HepG2 (cell line): ENCODE results near the gene CTNND2. TPM values are rescaled to one million over a fixed set of nuclear protein-coding genes. Genes with fewer than 3 reads are reported as not detected.

Source experiments
- ATAC-seq: fragments of 200-7000 bp; cut with Tn5 transposase; 3 replicates; pipeline ENCODE4 v1.9.1; 2020; ENCODE audit warnings: mild to moderate bottlenecking, moderate library complexity
- BruUV-seq: library from RNA; stranded (reverse); fragments of 400-500 nt; replicated peaks from 2 replicates; lab custom pipeline; 2021; lab: Mats Ljungman, UMichigan
- CTCF ChIA-PET: fragments of 300-600 bp; formaldehyde crosslinking; extraction: SDS; loops from one replicate; lab custom pipeline; 2021; ENCODE audit warnings: low total read pairs, inconsistent platforms, low intra/inter-chr PET ratio; lab: Yijun Ruan, JAX
- POLR2A ChIA-PET: fragments of 350-600 bp; sonication (Branson Sonifier 250); formaldehyde crosslinking; loops from one replicate; lab custom pipeline; 2020; ENCODE audit warnings: antibody characterized with exemption, inconsistent platforms; lab: Yijun Ruan, JAX
- DNase-seq: peaks from one replicate; pipeline ENCODE4 v3.0.0-alpha.2; 2015; ENCODE audit warnings: low spot score
- FAIRE-seq: peaks from 3 replicates; lab custom pipeline; 2011; peaks lifted over from hg19 to GRCh38; lab: Jason Lieb, UNC
- H2AFZ ChIP-seq: one replicate; pipeline ENCODE4 v1.6.1; 2011; ENCODE audit warnings: low read length, inconsistent platforms
- H3K27ac ChIP-seq: fragments of 300-600 bp; 3 replicates; pipeline ENCODE4 v1.8.0; 2011; ENCODE audit warnings: mixed run types, mild to moderate bottlenecking, mixed read lengths, low read length, inconsistent platforms; ENCODE audit not compliant: insufficient read depth; ENCODE audit errors: extremely low read length
- H3K27me3 ChIP-seq, 2 experiments: fragments of 200-600 bp in 1 of 2; 2 replicates in 1 of 2; 3 replicates in 1 of 2; pipeline versions ENCODE4 v1.6.0 to v1.8.0; 2011; ENCODE audit warnings: low read length in 2 of 2, mild to moderate bottlenecking in 2 of 2, moderate library complexity in 2 of 2, inconsistent platforms in 1 of 2; ENCODE audit not compliant: insufficient read depth in 2 of 2, control insufficient read depth in 1 of 2
- H3K36me3 ChIP-seq, 2 experiments: fragments of 200-600 bp in 1 of 2; replicated peaks in 1 of 2; 2 replicates in 1 of 2; 3 replicates in 1 of 2; pipeline versions ENCODE4 v1.5.1 to v1.8.0; 2011; ENCODE audit warnings: low read length in 2 of 2, inconsistent platforms in 1 of 2; ENCODE audit not compliant: insufficient read depth in 2 of 2, control insufficient read depth in 1 of 2
- H3K4me1 ChIP-seq: 2 replicates; pipeline ENCODE4 v1.5.1; 2012; ENCODE audit warnings: low read length, inconsistent platforms; ENCODE audit not compliant: insufficient read depth
- H3K4me2 ChIP-seq: 2 replicates; pipeline ENCODE4 v1.6.0; 2011; ENCODE audit warnings: low read depth, low read length, inconsistent platforms
- H3K4me3 ChIP-seq, 3 experiments: fragments of 200-600 bp in 1 of 3; sonication (generic), shearing (Covaris generic) in 1 of 3; replicated peaks in 1 of 3; 2 replicates each; pipeline ENCODE4 v1.5.1; 2011 to 2016; ENCODE audit warnings: low read length in 3 of 3, inconsistent platforms in 2 of 3, low read depth in 2 of 3, mild to moderate bottlenecking in 2 of 3, control low read depth in 1 of 3, mixed read lengths in 1 of 3; ENCODE audit not compliant: insufficient read depth in 1 of 3
- H3K79me2 ChIP-seq: one replicate; pipeline ENCODE4 v1.6.1; 2011; ENCODE audit warnings: low read length, inconsistent platforms; ENCODE audit not compliant: insufficient read depth
- H3K9ac ChIP-seq: 2 replicates; pipeline ENCODE4 v1.6.0; 2011; ENCODE audit warnings: mild to moderate bottlenecking, low read depth, low read length, inconsistent platforms; ENCODE audit not compliant: insufficient read depth
- H3K9me3 ChIP-seq: 2 replicates; pipeline ENCODE4 v1.5.1; 2012; ENCODE audit warnings: mild to moderate bottlenecking, low read length
- H4K20me1 ChIP-seq: 2 replicates; pipeline ENCODE4 v1.6.0; 2011; ENCODE audit warnings: inconsistent platforms, mild to moderate bottlenecking, low read length, moderate library complexity; ENCODE audit not compliant: insufficient read depth
- EEA1 ChIP-seq: sonication (generic); formaldehyde crosslinking; IDR thresholded peaks from 2 replicates; pipeline ENCODE4 v1.5.1; 2020; ENCODE audit warnings: mild to moderate bottlenecking, missing genetic modification reagents, borderline replicate concordance
- GPBP1L1 ChIP-seq: sonication (generic); formaldehyde crosslinking; IDR thresholded peaks from 2 replicates; pipeline ENCODE4 v1.5.0; 2020; ENCODE audit warnings: mild to moderate bottlenecking, missing genetic modification reagents
- HNRNPK ChIP-seq: fragments of 200-400 bp; formaldehyde crosslinking; IDR thresholded peaks from 2 replicates; pipeline ENCODE4 v1.6.1; 2018; ENCODE audit warnings: low read length, low read depth, moderate library complexity, mild to moderate bottlenecking; ENCODE audit not compliant: poor library complexity, severe bottlenecking
- MBNL3 ChIP-seq: fragments of 250-450 bp; sonication (Bioruptor Pico); conservative IDR thresholded peaks from 2 replicates; pipeline ENCODE4 v1.8.0; 2022; ENCODE audit warnings: mild to moderate bottlenecking, inconsistent platforms
- PHB2 ChIP-seq: fragments of 450-650 bp; IDR thresholded peaks from 2 replicates; pipeline ENCODE4 v1.6.1; 2018; ENCODE audit not compliant: partially characterized antibody
- SKI ChIP-seq: fragments of 450-650 bp; IDR thresholded peaks from one replicate; pipeline ENCODE4 v1.6.1; 2018; ENCODE audit warnings: mild to moderate bottlenecking; ENCODE audit not compliant: partially characterized antibody
- SMAD9 ChIP-seq: sonication (generic); formaldehyde crosslinking; IDR thresholded peaks from 2 replicates; pipeline ENCODE4 v1.5.1; 2020; ENCODE audit warnings: mild to moderate bottlenecking, missing genetic modification reagents
- STAG1 ChIP-seq: sonication (generic); formaldehyde crosslinking; IDR thresholded peaks from 2 replicates; pipeline ENCODE4 v1.4.0; 2020; ENCODE audit warnings: missing genetic modification reagents
- U2AF1 ChIP-seq: fragments of 200-400 bp; formaldehyde crosslinking; optimal IDR thresholded peaks from 2 replicates; pipeline ENCODE3; 2017; ENCODE audit warnings: mild to moderate bottlenecking, low read depth, low read length
- ZFY ChIP-seq: sonication (generic); formaldehyde crosslinking; IDR thresholded peaks from 2 replicates; pipeline ENCODE4 v1.4.0; 2020; ENCODE audit warnings: missing genetic modification reagents
- ZNF230 ChIP-seq: sonication (generic); formaldehyde crosslinking; IDR thresholded peaks from 2 replicates; pipeline ENCODE4 v1.4.0; 2020; ENCODE audit warnings: mild to moderate bottlenecking, missing genetic modification reagents
- ZNF253 ChIP-seq: sonication (generic); formaldehyde crosslinking; IDR thresholded peaks from 2 replicates; pipeline ENCODE4 v1.8.0; 2022; ENCODE audit warnings: mild to moderate bottlenecking, missing genetic modification reagents, borderline replicate concordance
- ZNF44 ChIP-seq: sonication (generic); formaldehyde crosslinking; IDR thresholded peaks from 2 replicates; pipeline ENCODE4 v1.5.1; 2020; ENCODE audit warnings: mild to moderate bottlenecking, missing genetic modification reagents
- ZNF629 ChIP-seq: sonication (generic); formaldehyde crosslinking; conservative IDR thresholded peaks from 2 replicates; pipeline ENCODE4 v1.5.0; 2020; ENCODE audit warnings: missing genetic modification reagents
- ZNF644 ChIP-seq: IDR thresholded peaks from 2 replicates; pipeline ENCODE4 v1.6.1; 2016; ENCODE audit warnings: low read depth
- ZNF740 ChIP-seq: sonication (generic); formaldehyde crosslinking; IDR thresholded peaks from 2 replicates; pipeline ENCODE4 v1.4.0; 2020; ENCODE audit warnings: missing genetic modification reagents
- WGBS: methylation state at CpG from one replicate; pipeline ENCODE4 v1.1.6; 2017; ENCODE audit warnings: low lambda C conversion rate; 5-methylcytosine and 5-hydroxymethylcytosine counted together
- in situ Hi-C: cut with HindIII; loops from 2 replicates; pipeline ENCODE4 v1.10.0; 2017; ENCODE audit warnings: low pct_unique_long_range_greater_than_20kb; ENCODE audit not compliant: extremely low pct_ligation_motif_present
- intact Hi-C: fragments of 100-400 bp; cut with micrococcal nuclease; formaldehyde crosslinking; loops from one replicate; pipeline ENCODE4 v1.10.0; 2022; ENCODE audit not compliant: unreplicated experiment
- polyA plus RNA-seq, 8 experiments: library from polyadenylated mRNA; depleted of rRNA in 3 of 8; stranded (reverse) in 7 of 8; unstranded in 1 of 8; fragments of >200 nt; fragmentation: Illumina TruSeq in 4 of 8; extraction: Trizol in 4 of 8; gene quantifications; 2 replicates each; pipeline versions ENCODE4 v1.2.1 to v1.2.3, GENCODE V29; 2011 to 2016; ENCODE audit warnings: low read depth in 4 of 8, missing spikeins in 1 of 8, mixed read lengths in 1 of 8; ENCODE audit not compliant: insufficient read depth in 1 of 8
- total RNA-seq, 5 experiments: library from RNA; depleted of rRNA; stranded (reverse); fragments of >200 nt; fragmentation: Illumina TruSeq; extraction: Trizol; gene quantifications; 2 replicates each; pipeline ENCODE4 v1.2.3, GENCODE V29; 2016; ENCODE audit warnings: low read depth in 1 of 5
- TF ChIP-seq, protein P1 (sequence below): sonication (generic); formaldehyde crosslinking; IDR thresholded peaks from 2 replicates; pipeline ENCODE4 v1.5.0; 2020; ENCODE audit warnings: mild to moderate bottlenecking, missing genetic modification reagents

Gene CTNND2
- total and polyA plus RNA-seq, 2 of the 13 experiments (the other 11 are each of a cell fraction or from before 2014, with no cell fraction given): not detected

DNA sequence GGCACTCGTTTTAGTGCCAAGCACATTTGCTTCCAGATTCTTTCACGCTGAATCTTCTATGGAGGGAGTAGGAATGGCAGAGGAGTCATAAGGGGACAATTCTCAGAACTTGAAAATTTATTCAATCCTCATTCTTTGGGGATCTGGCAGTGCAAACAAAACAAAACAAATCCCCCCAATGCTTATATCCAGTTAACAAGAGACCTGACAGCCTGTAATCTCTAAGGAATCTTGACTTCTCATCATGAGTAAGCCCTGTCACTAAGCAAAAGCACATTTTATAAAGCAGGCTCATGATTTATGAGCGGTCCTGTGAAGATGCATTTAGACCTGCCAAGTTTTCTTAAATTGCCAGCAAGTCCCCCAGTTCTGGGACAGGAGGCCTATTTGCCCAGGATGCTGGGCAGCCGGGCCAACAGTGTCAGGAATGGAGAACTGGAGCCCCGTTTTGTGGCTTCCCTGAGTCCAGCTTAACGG is 513.9 kb downstream of the CTNND2 start:
- Histone ChIP-seq H3K79me2 (no peaks in the 10 kb centered on the region), H3K4me1 (no peaks in the 10 kb centered on the region), H3K9ac (no peak overlapping the region), H3K4me2 (no peak overlapping the region), H2AFZ (no peak overlapping the region), H3K4me3 (no peak overlapping the region), H3K27me3 (peaks cover 1 to 12% of the 10 kb centered on the region in 2 experiments; a peak in 2 of 5 replicates), H3K36me3 (no peaks in the 10 kb centered on the region), H3K9me3 (no peaks in the 10 kb centered on the region), H4K20me1 (no peaks in the 10 kb centered on the region), H3K27ac (no peak overlapping the region)
- ChIA-PET POLR2A (no interaction called here), CTCF (no interaction called here)
- intact Hi-C loops: no loop called here
- TF ChIP-seq ZNF253 (CRISPR knock-in tag): no peak
- TF ChIP-seq ZNF644 (CRISPR knock-in tag): no peak
- TF ChIP-seq, protein P1, sequence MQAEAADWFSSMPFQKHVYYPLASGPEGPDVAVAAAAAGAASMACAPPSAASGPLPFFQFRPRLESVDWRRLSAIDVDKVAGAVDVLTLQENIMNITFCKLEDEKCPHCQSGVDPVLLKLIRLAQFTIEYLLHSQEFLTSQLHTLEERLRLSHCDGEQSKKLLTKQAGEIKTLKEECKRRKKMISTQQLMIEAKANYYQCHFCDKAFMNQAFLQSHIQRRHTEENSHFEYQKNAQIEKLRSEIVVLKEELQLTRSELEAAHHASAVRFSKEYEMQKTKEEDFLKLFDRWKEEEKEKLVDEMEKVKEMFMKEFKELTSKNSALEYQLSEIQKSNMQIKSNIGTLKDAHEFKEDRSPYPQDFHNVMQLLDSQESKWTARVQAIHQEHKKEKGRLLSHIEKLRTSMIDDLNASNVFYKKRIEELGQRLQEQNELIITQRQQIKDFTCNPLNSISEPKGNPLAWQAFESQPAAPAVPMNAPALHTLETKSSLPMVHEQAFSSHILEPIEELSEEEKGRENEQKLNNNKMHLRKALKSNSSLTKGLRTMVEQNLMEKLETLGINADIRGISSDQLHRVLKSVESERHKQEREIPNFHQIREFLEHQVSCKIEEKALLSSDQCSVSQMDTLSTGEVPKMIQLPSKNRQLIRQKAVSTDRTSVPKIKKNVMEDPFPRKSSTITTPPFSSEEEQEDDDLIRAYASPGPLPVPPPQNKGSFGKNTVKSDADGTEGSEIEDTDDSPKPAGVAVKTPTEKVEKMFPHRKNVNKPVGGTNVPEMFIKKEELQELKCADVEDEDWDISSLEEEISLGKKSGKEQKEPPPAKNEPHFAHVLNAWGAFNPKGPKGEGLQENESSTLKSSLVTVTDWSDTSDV (CRISPR knock-in tag): no peak
- no peak for TF ChIP-seq EEA1 (CRISPR knock-in tag)
- no peak for TF ChIP-seq GPBP1L1 (CRISPR knock-in tag)
- TF ChIP-seq ZNF629 (CRISPR knock-in tag): no peak
- TF ChIP-seq HNRNPK: no peak
- no peak for TF ChIP-seq PHB2
- TF ChIP-seq ZNF230 (CRISPR knock-in tag): no peak
- TF ChIP-seq MBNL3 (CRISPR knock-in tag): no peak
- TF ChIP-seq ZFY (CRISPR knock-in tag): no peak
- no peak for TF ChIP-seq STAG1
- no peak for TF ChIP-seq SMAD9
- TF ChIP-seq ZNF740: no peak
- TF ChIP-seq SKI: no peak
- TF ChIP-seq U2AF1: no peak
- TF ChIP-seq ZNF44 (CRISPR knock-in tag): no peak
- FAIRE-seq (no peak), ATAC-seq (no peak), DNase-seq (no peak)
- WGBS: 7% methylated on average over 4 of the region's 6 CpGs
- no TSS peak for BruUV-seq
- in situ Hi-C loops: loop anchor here (25.0 kb wide), 1 partner anchor 222 kb away; no protein-coding TSS in a partner anchor
